HG03139 (cell line): Measurements from ENCODE around the gene LUZP4.
"Not testable (repeated sequence)": the region's sequence is repeated elsewhere in the genome, so short reads cannot be mapped to it uniquely, and the experiment has no call there.

ENCODE experiments used
- ATAC-seq: cut with Tn5 transposase; IDR thresholded peaks from one replicate; pipeline ENCODE4 v1.9.1; 2021; ENCODE audit not compliant: unreplicated experiment

LUZP4 gene

GRCh38 chrX:115337491-115338144 lies 48.1 kb downstream of the LUZP4 start:
- ATAC-seq = no peak

GRCh38 chrX:115339441-115340025 lies 50.0 kb downstream of the LUZP4 start:
- no peak for ATAC-seq

GRCh38 chrX:115341421-115341820 lies 51.9 kb downstream of the LUZP4 start:
- no peak for ATAC-seq

DNA sequence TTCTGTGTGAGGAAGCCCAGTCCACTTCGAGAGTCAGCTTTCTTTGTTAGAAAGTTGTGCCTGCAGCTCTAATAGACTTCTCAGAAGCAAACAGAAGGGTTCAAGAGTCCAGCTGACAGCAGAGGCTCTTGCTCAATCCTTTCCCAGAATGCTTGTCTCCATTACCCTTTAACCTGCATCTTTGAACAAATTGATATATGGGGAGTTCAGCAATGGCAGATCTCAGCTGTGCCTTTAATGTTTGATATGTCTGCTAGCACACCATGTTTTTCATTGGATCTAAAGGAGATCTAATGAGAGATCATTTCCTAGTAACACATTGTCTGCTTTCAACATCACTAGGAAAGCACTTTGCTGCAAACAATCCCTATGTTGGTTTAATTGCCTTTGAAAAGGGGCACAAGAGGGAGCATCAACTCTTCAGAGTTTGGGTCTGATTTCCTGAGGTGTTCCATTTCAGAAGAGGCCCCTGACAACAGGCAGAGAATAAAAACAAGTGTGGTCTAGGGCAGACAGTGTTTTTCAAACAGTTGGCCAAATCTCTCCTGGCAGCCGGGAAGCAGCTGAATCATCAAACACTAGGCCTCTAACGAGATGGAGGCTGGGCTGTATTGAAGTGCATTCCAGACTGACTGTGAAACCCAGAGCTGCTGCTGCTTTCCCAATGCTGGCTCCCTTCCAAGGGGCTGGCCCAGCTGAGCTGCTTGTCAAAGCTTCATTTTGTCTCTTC lies 55.5 kb downstream of the LUZP4 start:
- no peak for ATAC-seq

DNA sequence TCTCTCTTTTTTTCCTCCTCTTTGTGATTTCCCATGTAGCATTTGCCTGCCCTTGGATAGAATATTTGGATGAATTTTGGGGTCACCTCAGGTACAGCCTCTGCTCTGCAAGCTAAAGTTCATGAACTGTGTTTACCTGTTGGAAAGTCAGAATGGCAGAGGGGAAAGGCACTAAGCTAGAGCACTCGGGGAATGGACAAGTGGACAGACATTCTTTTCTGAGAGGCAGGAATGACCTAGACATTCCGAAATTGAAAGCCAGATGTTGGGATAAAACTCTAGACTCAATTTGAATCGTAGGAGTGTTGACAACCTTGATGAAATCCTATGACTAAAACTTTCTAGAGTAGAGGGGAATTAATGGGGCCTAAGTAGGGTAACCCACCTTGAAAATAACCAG lies 56.1 kb downstream of the LUZP4 start:
- ATAC-seq = no peak

GRCh38 chrX:115346738-115347137 lies 57.2 kb downstream of the LUZP4 start:
- not testable (repeated sequence) for ATAC-seq

DNA sequence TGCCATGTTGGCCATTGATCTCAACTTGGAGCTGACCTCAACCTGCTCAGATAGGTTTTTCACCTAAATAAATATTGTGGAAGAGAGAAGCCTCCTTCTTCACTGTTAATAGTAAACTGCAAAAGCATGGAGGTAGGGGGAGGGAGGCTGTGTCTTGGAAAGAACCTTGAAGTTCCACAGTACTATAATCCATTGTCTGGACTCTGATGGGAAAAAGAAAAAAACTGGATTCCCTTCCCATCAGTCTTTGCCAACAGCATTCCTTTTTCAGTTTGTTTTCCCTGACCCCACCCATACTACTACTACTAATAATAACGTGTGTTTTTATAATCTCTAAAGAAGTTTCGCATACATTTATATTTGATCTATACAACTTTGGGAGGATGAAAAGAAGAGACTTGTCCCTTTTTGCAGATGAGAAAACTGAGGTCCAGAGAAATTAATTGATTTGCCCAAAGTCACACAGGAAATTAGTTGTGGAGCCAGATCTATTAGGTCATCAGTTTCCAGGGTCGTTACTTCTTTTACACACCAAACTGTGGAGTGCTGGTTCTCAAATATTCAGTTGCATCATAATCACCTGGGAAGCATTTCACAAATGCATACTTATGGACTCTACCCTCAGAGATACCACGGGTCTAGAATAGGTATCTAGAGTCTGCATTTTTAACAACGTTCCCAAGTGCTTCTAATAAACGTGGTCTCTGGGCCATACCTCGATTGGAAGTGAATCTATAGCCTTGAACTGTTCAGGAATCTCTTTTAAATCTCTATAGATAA lies 59.1 kb downstream of the LUZP4 start:
- ATAC-seq = no peak

GRCh38 chrX:115350711-115351381 lies 61.3 kb downstream of the LUZP4 start:
- ATAC-seq = no peak

DNA sequence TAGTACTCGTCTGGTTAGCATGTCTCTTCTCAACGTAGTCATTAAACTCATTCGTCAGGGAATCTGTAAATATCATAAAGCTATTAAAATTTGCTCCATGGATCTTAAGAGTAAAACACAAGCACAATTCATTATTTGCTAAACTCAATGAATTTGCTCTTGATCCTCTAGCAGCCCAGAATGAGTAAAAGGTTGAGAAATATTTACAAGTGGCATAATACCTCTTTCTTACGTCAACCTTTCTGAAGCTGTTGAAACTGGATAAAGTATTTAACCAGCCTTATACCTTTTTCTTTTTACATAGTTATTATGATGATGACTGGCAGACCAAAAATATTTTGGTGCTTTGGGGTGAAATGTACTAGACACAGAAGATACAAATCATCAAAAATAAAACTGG lies 66.9 kb downstream of the LUZP4 start:
- no peak for ATAC-seq
